ENCODE measurements around the gene NT5C3B. TPM values are rescaled to one million over a fixed set of nuclear protein-coding genes. Genes with fewer than 3 reads are reported as not detected.
"Not testable (repeated sequence)": the region's sequence is repeated elsewhere in the genome, so short reads cannot be mapped to it uniquely, and the experiment has no call there.

The NT5C3B gene
- total RNA-seq, 1 donor from 2014 or later, result 106 TPM

- Mint-ChIP-seq H3K36me3 (peaks cover 4% of the 10 kb centered on the region), H3K27ac (no peak overlapping the region), H3K4me3 (no peak overlapping the region), H3K4me1 (peaks cover 22% of the 10 kb centered on the region), H3K9me3 (no peaks in the 10 kb centered on the region), H3K27me3 (ENCODE audit: insufficient read depth, low read depth) (no peaks in the 10 kb centered on the region)
- no peak overlapping the region for H2AFZ ChIP-seq (replicated peaks)
- peaks cover 60% of the 10 kb centered on the region for H4K20me1 ChIP-seq (ENCODE audit: low read depth)
- H3K9ac ChIP-seq, result no peak overlapping the region
- H3K9me3 ChIP-seq (ENCODE audit: low read depth), result no peaks in the 10 kb centered on the region
- DNase-seq (ENCODE audit: low spot score), result peak; percentile 28
- peak overlapping the region; percentile 80 for H3K4me3 ChIP-seq
- TF ChIP-seq EZH2phosphoT487 (IDR thresholded peaks at IDR 0.05) (no peak), EZH2 (IDR thresholded peaks at IDR 0.05) (no peak), CTCF (IDR thresholded peaks at IDR 0.05) (no peak)
- H3K27ac ChIP-seq, result no peak overlapping the region
- peak overlapping the region; percentile 94 for H3K4me2 ChIP-seq
- no peaks in the 10 kb centered on the region for H3K36me3 ChIP-seq
- H3F3A ChIP-seq (ENCODE audit: low read depth), result peaks cover 23% of the 10 kb centered on the region
- peaks cover 68% of the 10 kb centered on the region for H3K79me2 ChIP-seq (ENCODE audit: low read depth)
- no peaks in the 10 kb centered on the region for H3K27me3 ChIP-seq
- peaks cover 34% of the 10 kb centered on the region for H3K4me1 ChIP-seq
These were observed 27.2 kb upstream of the NT5C3B start for GRCh38 chr17:41863074-41863848.

GRCh38 chr17:41860254-41860931, 24.4 kb upstream of the NT5C3B start:
- peaks cover 71% of the 10 kb centered on the region for H4K20me1 ChIP-seq (ENCODE audit: low read depth)
- Mint-ChIP-seq H3K4me3 (no peak overlapping the region), H3K27me3 (ENCODE audit: insufficient read depth, low read depth) (no peaks in the 10 kb centered on the region), H3K27ac (no peak overlapping the region), H3K36me3 (no peaks in the 10 kb centered on the region), H3K4me1 (peaks cover 19% of the 10 kb centered on the region), H3K9me3 (no peaks in the 10 kb centered on the region)
- no peaks in the 10 kb centered on the region for H3K9me3 ChIP-seq (ENCODE audit: low read depth)
- H3K27ac ChIP-seq, result no peak overlapping the region
- no peak overlapping the region for H3K4me3 ChIP-seq
- peaks cover 3% of the 10 kb centered on the region for H3F3A ChIP-seq (ENCODE audit: low read depth)
- H3K4me2 ChIP-seq, result no peak overlapping the region
- H3K27me3 ChIP-seq, result no peaks in the 10 kb centered on the region
- H2AFZ ChIP-seq (replicated peaks), result no peak overlapping the region
- no peak overlapping the region for H3K9ac ChIP-seq
- H3K4me1 ChIP-seq, result peaks cover 34% of the 10 kb centered on the region
- no peak for TF ChIP-seq EZH2 (IDR thresholded peaks at IDR 0.05)
- TF ChIP-seq CTCF (IDR thresholded peaks at IDR 0.05), result no peak
- TF ChIP-seq EZH2phosphoT487 (IDR thresholded peaks at IDR 0.05), result no peak
- H3K79me2 ChIP-seq (ENCODE audit: low read depth), result peaks cover 93% of the 10 kb centered on the region
- no peaks in the 10 kb centered on the region for H3K36me3 ChIP-seq
- no peak for DNase-seq (ENCODE audit: low spot score)

GRCh38 chr17:41851382-41851781, 15.3 kb upstream of the NT5C3B start:
- Histone ChIP-seq H3K79me2 (ENCODE audit: low read depth) (peaks cover 70% of the 10 kb centered on the region), H4K20me1 (ENCODE audit: low read depth) (peaks cover 55% of the 10 kb centered on the region)
- H3K4me2 ChIP-seq; H3K4me1 Mint-ChIP-seq; H3K9me3 Mint-ChIP-seq; H3K9me3 ChIP-seq (ENCODE audit: low read depth); H3K36me3 ChIP-seq; H3K27me3 ChIP-seq; H3K4me3 ChIP-seq; H3K27me3 Mint-ChIP-seq (ENCODE audit: insufficient read depth, low read depth); DNase-seq (ENCODE audit: low spot score); H3K27ac Mint-ChIP-seq; H3F3A ChIP-seq (ENCODE audit: low read depth); H3K27ac ChIP-seq; H3K4me1 ChIP-seq; H3K9ac ChIP-seq; H3K4me3 Mint-ChIP-seq; H2AFZ ChIP-seq (replicated peaks): not testable (repeated sequence)
- H3K36me3 Mint-ChIP-seq, result peaks cover 13% of the 10 kb centered on the region

Measured in neural progenitor cell (in vitro differentiated cells).